Measurements from ENCODE around the gene GPC6.
A peak's percentile ranks its signal among the peaks of the same experiment; 100 is the strongest.

The GPC6 gene

GRCh38 chr13:94352057-94352456 lies 1125.5 kb downstream of the GPC6 start:
- H2BK5ac ChIP-seq (ENCODE audit: low read length) = no peak overlapping the region
- H4K8ac ChIP-seq (ENCODE audit: low read depth, low read length) = no peak overlapping the region
- H3K9ac ChIP-seq (ENCODE audit: low read length) = no peak overlapping the region
- H3K18ac ChIP-seq (ENCODE audit: low read length) = no peak overlapping the region
- H3K23ac ChIP-seq (ENCODE audit: low read length) = no peak overlapping the region
- no peak overlapping the region for H3K56ac ChIP-seq (ENCODE audit: low read length)
- no peak overlapping the region for H2BK15ac ChIP-seq (replicated peaks; ENCODE audit: low read depth)
- DNase-seq = no peak
- no peak overlapping the region for H3K4ac ChIP-seq (ENCODE audit: low read depth, low read length)
- H3K36me3 ChIP-seq (ENCODE audit: control insufficient read depth, insufficient read depth, low read length) = no peaks in the 10 kb centered on the region
- no peak overlapping the region for H3K4me3 ChIP-seq (ENCODE audit: low read length)
- no peaks in the 10 kb centered on the region for H3K4me1 ChIP-seq (ENCODE audit: control insufficient read depth, low read depth, low read length)
- H2BK120ac ChIP-seq (ENCODE audit: low read depth, low read length) = no peak overlapping the region
- no CpG with 5 or more reads among the region's 3 CpGs for WGBS (ENCODE audit: extremely low coverage, insufficient coverage, low lambda C conversion rate)
- no peaks in the 10 kb centered on the region for H3K27me3 ChIP-seq (ENCODE audit: insufficient read depth, low read length, poor library complexity)
- no peaks in the 10 kb centered on the region for H3K79me2 ChIP-seq (ENCODE audit: control insufficient read depth, insufficient read depth, low read length)
- H3K79me1 ChIP-seq (ENCODE audit: low read length) = no peaks in the 10 kb centered on the region
- H4K5ac ChIP-seq (ENCODE audit: low read length) = no peak overlapping the region
- no peak overlapping the region for H3K27ac ChIP-seq (ENCODE audit: low read depth, low read length)
- no peak overlapping the region for H2AK5ac ChIP-seq (ENCODE audit: low read length)
- H3K4me2 ChIP-seq (ENCODE audit: low read length) = no peak overlapping the region

DNA sequence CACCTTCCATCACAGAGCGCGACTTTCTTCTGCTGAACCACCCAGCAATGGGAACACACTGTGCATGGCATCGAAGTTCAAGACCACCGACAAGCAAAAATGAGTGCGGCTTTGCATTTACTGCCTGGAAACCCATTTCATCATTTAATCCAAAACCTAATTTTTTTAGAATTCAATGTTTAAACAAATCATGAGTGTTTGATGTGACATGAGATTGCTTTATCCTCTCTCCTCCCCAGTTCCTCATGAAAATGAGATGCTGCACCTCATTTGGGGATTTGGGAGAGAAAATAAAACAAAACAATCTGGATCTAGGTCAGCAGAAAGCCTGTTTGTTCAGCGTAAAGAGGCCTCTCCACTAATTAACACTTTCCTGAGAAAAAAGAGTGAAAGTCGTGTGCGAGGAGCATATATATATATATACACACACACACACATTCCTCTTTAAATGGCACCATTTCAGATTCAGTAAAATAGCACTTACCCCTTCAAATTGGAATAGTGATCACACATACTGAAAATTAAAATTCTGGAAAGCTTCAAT lies 1126.6 kb downstream of the GPC6 start:
- Histone ChIP-seq H3K18ac (ENCODE audit: low read length) (no peak overlapping the region), H3K23ac (ENCODE audit: low read length) (no peak overlapping the region), H3K4me3 (ENCODE audit: low read length) (no peak overlapping the region), H4K5ac (ENCODE audit: low read length) (no peak overlapping the region), H2BK120ac (ENCODE audit: low read depth, low read length) (no peak overlapping the region), H2BK15ac (replicated peaks; ENCODE audit: low read depth) (no peak overlapping the region), H4K8ac (ENCODE audit: low read depth, low read length) (no peak overlapping the region), H3K79me2 (ENCODE audit: control insufficient read depth, insufficient read depth, low read length) (no peaks in the 10 kb centered on the region), H3K4ac (ENCODE audit: low read depth, low read length) (no peak overlapping the region), H3K4me2 (ENCODE audit: low read length) (no peak overlapping the region), H3K36me3 (ENCODE audit: control insufficient read depth, insufficient read depth, low read length) (no peaks in the 10 kb centered on the region), H3K4me1 (ENCODE audit: control insufficient read depth, low read depth, low read length) (no peaks in the 10 kb centered on the region), H3K79me1 (ENCODE audit: low read length) (no peaks in the 10 kb centered on the region), H3K56ac (ENCODE audit: low read length) (no peak overlapping the region), H3K27ac (ENCODE audit: low read depth, low read length) (no peak overlapping the region), H3K27me3 (ENCODE audit: insufficient read depth, low read length, poor library complexity) (no peaks in the 10 kb centered on the region), H2BK5ac (ENCODE audit: low read length) (no peak overlapping the region), H2AK5ac (ENCODE audit: low read length) (no peak overlapping the region), H3K9ac (ENCODE audit: low read length) (no peak overlapping the region)
- no CpG with 5 or more reads among the region's 8 CpGs for WGBS (ENCODE audit: extremely low coverage, insufficient coverage, low lambda C conversion rate)
- DNase-seq = no peak

GRCh38 chr13:94359875-94360274 lies 1133.3 kb downstream of the GPC6 start:
- no peak overlapping the region for H4K5ac ChIP-seq (ENCODE audit: low read length)
- no peak overlapping the region for H3K18ac ChIP-seq (ENCODE audit: low read length)
- H3K9ac ChIP-seq (ENCODE audit: low read length) = no peak overlapping the region
- no peak overlapping the region for H2AK5ac ChIP-seq (ENCODE audit: low read length)
- no peak overlapping the region for H3K23ac ChIP-seq (ENCODE audit: low read length)
- H3K27ac ChIP-seq (ENCODE audit: low read depth, low read length) = no peak overlapping the region
- no peaks in the 10 kb centered on the region for H3K36me3 ChIP-seq (ENCODE audit: control insufficient read depth, insufficient read depth, low read length)
- no peaks in the 10 kb centered on the region for H3K4me1 ChIP-seq (ENCODE audit: control insufficient read depth, low read depth, low read length)
- H3K4me2 ChIP-seq (ENCODE audit: low read length) = no peak overlapping the region
- H3K79me2 ChIP-seq (ENCODE audit: control insufficient read depth, insufficient read depth, low read length) = no peaks in the 10 kb centered on the region
- no peak overlapping the region for H3K4ac ChIP-seq (ENCODE audit: low read depth, low read length)
- H3K27me3 ChIP-seq (ENCODE audit: insufficient read depth, low read length, poor library complexity) = no peaks in the 10 kb centered on the region
- H3K79me1 ChIP-seq (ENCODE audit: low read length) = no peaks in the 10 kb centered on the region
- no peak overlapping the region for H3K56ac ChIP-seq (ENCODE audit: low read length)
- DNase-seq = no peak
- H2BK5ac ChIP-seq (ENCODE audit: low read length) = no peak overlapping the region
- H3K4me3 ChIP-seq (ENCODE audit: low read length) = no peak overlapping the region
- no peak overlapping the region for H4K8ac ChIP-seq (ENCODE audit: low read depth, low read length)
- H2BK15ac ChIP-seq (replicated peaks; ENCODE audit: low read depth) = no peak overlapping the region
- no peak overlapping the region for H2BK120ac ChIP-seq (ENCODE audit: low read depth, low read length)

GRCh38 chr13:94362411-94362909 lies 1135.9 kb downstream of the GPC6 start:
- Histone ChIP-seq H3K27ac (ENCODE audit: low read depth, low read length) (no peak overlapping the region), H3K79me1 (ENCODE audit: low read length) (no peaks in the 10 kb centered on the region), H2BK120ac (ENCODE audit: low read depth, low read length) (no peak overlapping the region), H3K4me2 (ENCODE audit: low read length) (no peak overlapping the region), H2BK5ac (ENCODE audit: low read length) (no peak overlapping the region), H3K4me1 (ENCODE audit: control insufficient read depth, low read depth, low read length) (no peaks in the 10 kb centered on the region), H3K9ac (ENCODE audit: low read length) (no peak overlapping the region), H4K5ac (ENCODE audit: low read length) (no peak overlapping the region), H4K8ac (ENCODE audit: low read depth, low read length) (no peak overlapping the region), H3K23ac (ENCODE audit: low read length) (no peak overlapping the region), H3K27me3 (ENCODE audit: insufficient read depth, low read length, poor library complexity) (no peaks in the 10 kb centered on the region), H3K79me2 (ENCODE audit: control insufficient read depth, insufficient read depth, low read length) (no peaks in the 10 kb centered on the region), H3K18ac (ENCODE audit: low read length) (no peak overlapping the region), H3K4me3 (ENCODE audit: low read length) (no peak overlapping the region), H3K36me3 (ENCODE audit: control insufficient read depth, insufficient read depth, low read length) (no peaks in the 10 kb centered on the region), H2BK15ac (replicated peaks; ENCODE audit: low read depth) (no peak overlapping the region), H3K4ac (ENCODE audit: low read depth, low read length) (no peak overlapping the region), H3K56ac (ENCODE audit: low read length) (no peak overlapping the region), H2AK5ac (ENCODE audit: low read length) (no peak overlapping the region)
- peak; percentile 93 for DNase-seq
- WGBS (ENCODE audit: extremely low coverage, insufficient coverage, low lambda C conversion rate) = no CpG with 5 or more reads among the region's 4 CpGs

DNA sequence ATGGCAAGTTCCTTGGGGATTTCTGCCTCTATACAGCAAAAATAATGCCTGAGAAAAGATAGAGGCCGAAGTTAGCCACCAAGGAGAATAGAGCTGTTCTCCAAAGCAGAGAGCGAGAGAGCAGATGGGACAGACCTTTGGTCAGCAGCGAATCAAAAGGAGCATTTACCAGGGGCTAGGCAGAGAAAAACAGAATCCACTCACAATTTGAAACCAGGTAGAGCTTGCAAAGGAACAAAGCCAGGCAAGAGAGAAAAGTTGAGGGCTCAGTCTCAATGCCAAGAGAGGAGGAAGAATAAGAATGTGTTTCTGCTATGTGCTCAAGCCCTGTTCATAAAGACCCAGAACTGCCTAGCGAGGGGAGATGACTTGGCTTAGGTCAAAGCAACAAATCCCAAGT lies 1140.1 kb downstream of the GPC6 start:
- Histone ChIP-seq H3K23ac (ENCODE audit: low read length) (no peak overlapping the region), H3K27me3 (ENCODE audit: insufficient read depth, low read length, poor library complexity) (no peaks in the 10 kb centered on the region), H3K4me3 (ENCODE audit: low read length) (no peak overlapping the region), H3K79me1 (ENCODE audit: low read length) (no peaks in the 10 kb centered on the region), H2BK15ac (replicated peaks; ENCODE audit: low read depth) (no peak overlapping the region), H3K27ac (ENCODE audit: low read depth, low read length) (no peak overlapping the region), H3K18ac (ENCODE audit: low read length) (no peak overlapping the region), H4K8ac (ENCODE audit: low read depth, low read length) (no peak overlapping the region), H3K79me2 (ENCODE audit: control insufficient read depth, insufficient read depth, low read length) (no peaks in the 10 kb centered on the region), H3K4me1 (ENCODE audit: control insufficient read depth, low read depth, low read length) (no peaks in the 10 kb centered on the region), H4K5ac (ENCODE audit: low read length) (no peak overlapping the region), H3K56ac (ENCODE audit: low read length) (no peak overlapping the region), H3K4ac (ENCODE audit: low read depth, low read length) (no peak overlapping the region), H2AK5ac (ENCODE audit: low read length) (no peak overlapping the region), H2BK120ac (ENCODE audit: low read depth, low read length) (no peak overlapping the region), H3K4me2 (ENCODE audit: low read length) (no peak overlapping the region), H3K9ac (ENCODE audit: low read length) (no peak overlapping the region), H2BK5ac (ENCODE audit: low read length) (no peak overlapping the region), H3K36me3 (ENCODE audit: control insufficient read depth, insufficient read depth, low read length) (no peaks in the 10 kb centered on the region)
- DNase-seq = no peak
- WGBS (ENCODE audit: extremely low coverage, insufficient coverage, low lambda C conversion rate) = no CpG with 5 or more reads among the region's 4 CpGs

DNA sequence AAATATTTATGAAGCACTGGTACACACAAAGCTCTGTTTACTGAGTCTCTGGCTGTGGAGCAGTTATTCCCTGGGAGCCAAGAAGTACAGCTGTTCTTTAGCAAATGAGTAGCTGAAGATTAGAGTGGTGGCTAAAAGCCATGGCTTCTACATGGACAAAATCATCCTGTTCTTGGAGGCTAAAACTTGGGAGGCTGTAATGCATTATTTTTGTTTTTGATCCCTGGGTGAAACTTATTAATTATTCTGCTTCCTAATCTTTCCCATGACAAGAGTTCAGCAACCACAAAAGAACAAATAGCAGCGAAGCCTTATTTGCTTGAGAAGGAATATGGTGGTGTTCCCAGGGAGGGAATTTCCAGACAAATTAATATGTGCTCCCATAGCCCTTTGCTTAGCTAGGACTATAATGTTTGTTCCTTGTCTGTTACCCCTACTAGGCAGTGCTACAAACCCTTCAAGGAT lies 1143.4 kb downstream of the GPC6 start:
- Histone ChIP-seq H3K4ac (ENCODE audit: low read depth, low read length) (no peak overlapping the region), H3K27me3 (ENCODE audit: insufficient read depth, low read length, poor library complexity) (no peaks in the 10 kb centered on the region), H4K5ac (ENCODE audit: low read length) (no peak overlapping the region), H3K36me3 (ENCODE audit: control insufficient read depth, insufficient read depth, low read length) (no peaks in the 10 kb centered on the region), H3K79me1 (ENCODE audit: low read length) (no peaks in the 10 kb centered on the region), H3K23ac (ENCODE audit: low read length) (no peak overlapping the region), H4K8ac (ENCODE audit: low read depth, low read length) (no peak overlapping the region), H3K56ac (ENCODE audit: low read length) (no peak overlapping the region), H2BK15ac (replicated peaks; ENCODE audit: low read depth) (no peak overlapping the region), H3K4me1 (ENCODE audit: control insufficient read depth, low read depth, low read length) (no peaks in the 10 kb centered on the region), H2BK5ac (ENCODE audit: low read length) (no peak overlapping the region), H2AK5ac (ENCODE audit: low read length) (no peak overlapping the region), H3K9ac (ENCODE audit: low read length) (no peak overlapping the region), H3K18ac (ENCODE audit: low read length) (no peak overlapping the region), H2BK120ac (ENCODE audit: low read depth, low read length) (no peak overlapping the region), H3K4me3 (ENCODE audit: low read length) (no peak overlapping the region), H3K27ac (ENCODE audit: low read depth, low read length) (no peak overlapping the region), H3K79me2 (ENCODE audit: control insufficient read depth, insufficient read depth, low read length) (no peaks in the 10 kb centered on the region), H3K4me2 (ENCODE audit: low read length) (no peak overlapping the region)
- no CpG with 5 or more reads among the region's 1 CpG for whole genome bisulfite sequencing (ENCODE audit: extremely low coverage, insufficient coverage, low lambda C conversion rate)
- DNase-seq = no peak

Measured in mesendoderm (in vitro differentiated cells).